K562 (cell line): ENCODE data around the gene VPS45. TPM values are rescaled to one million over a fixed set of nuclear protein-coding genes. Genes with fewer than 3 reads are reported as not detected.

ENCODE experiments used
- ATAC-seq: fragments of 200-7000 bp; cut with Tn5 transposase; 3 replicates; pipeline ENCODE4 v1.9.1; 2020; ENCODE audit warnings: moderate library complexity
- BruUV-seq: library from RNA; stranded (reverse); fragments of 400-500 nt; replicated peaks from 2 replicates; lab custom pipeline; 2021; lab: Mats Ljungman, UMichigan
- CTCF ChIA-PET: fragments of 300-600 bp; formaldehyde crosslinking; extraction: SDS; loops from one replicate; lab custom pipeline; 2021; ENCODE audit warnings: low intra/inter-chr PET ratio; lab: Yijun Ruan, JAX
- POLR2A ChIA-PET: fragments of 300-600, 350-650 bp; sonication (Branson Sonifier 250); formaldehyde crosslinking; extraction: SDS; loops from one replicate; lab custom pipeline; 2021; ENCODE audit warnings: antibody characterized with exemption, inconsistent platforms; lab: Yijun Ruan, JAX
- DNase-seq, 4 experiments: peaks; one replicate each; pipeline versions ENCODE4 v3.0.0 to v3.0.0-alpha.2; 2011 to 2018; ENCODE audit warnings: low spot score in 3 of 4, mixed read lengths in 3 of 4; ENCODE audit errors: extremely low read depth in 1 of 4
- FAIRE-seq: peaks from 2 replicates; lab custom pipeline; 2011; peaks lifted over from hg19 to GRCh38; lab: Jason Lieb, UNC
- H2AFZ ChIP-seq: 2 replicates; pipeline ENCODE4 v1.6.0; 2011; ENCODE audit warnings: low read depth, low read length, control low read depth, inconsistent platforms
- H3K27ac ChIP-seq: fragments of 200-600 bp; 3 replicates; pipeline ENCODE4 v1.8.0; 2011; ENCODE audit warnings: low read depth, mild to moderate bottlenecking, control low read depth, inconsistent platforms, low read length, moderate library complexity, mixed read lengths; ENCODE audit errors: extremely low read depth
- H3K27me3 ChIP-seq, 2 experiments: fragments of 300-600 bp in 1 of 2; 2 replicates in 1 of 2; 3 replicates in 1 of 2; pipeline versions ENCODE4 v1.6.0 to v1.8.0; 2011; ENCODE audit warnings: inconsistent platforms in 2 of 2, low read length in 2 of 2, mild to moderate bottlenecking in 1 of 2, mixed read lengths in 1 of 2, moderate library complexity in 1 of 2; ENCODE audit not compliant: control insufficient read depth in 2 of 2, insufficient read depth in 2 of 2
- H3K36me3 ChIP-seq: fragments of 300-600 bp; 3 replicates; pipeline ENCODE4 v1.8.0; 2011; ENCODE audit warnings: mild to moderate bottlenecking, low read length, inconsistent platforms; ENCODE audit not compliant: control insufficient read depth, insufficient read depth
- H3K4me1 ChIP-seq, 2 experiments: fragments of 200-600 bp in 1 of 2; replicated peaks in 1 of 2; 2 replicates in 1 of 2; 3 replicates in 1 of 2; pipeline versions ENCODE4 v1.5.1 to v1.8.0; 2011; ENCODE audit warnings: inconsistent platforms in 2 of 2, low read length in 2 of 2, mild to moderate bottlenecking in 1 of 2, mixed read lengths in 1 of 2, moderate library complexity in 1 of 2; ENCODE audit not compliant: control insufficient read depth in 2 of 2, insufficient read depth in 2 of 2
- H3K4me2 ChIP-seq: 2 replicates; pipeline ENCODE4 v1.6.1; 2011; ENCODE audit warnings: low read length, control low read depth, inconsistent platforms, mixed read lengths; ENCODE audit not compliant: insufficient read depth
- H3K4me3 ChIP-seq: fragments of 200-600 bp; sonication (generic), shearing (Covaris generic); 2 replicates; pipeline ENCODE4 v1.5.1; 2016; ENCODE audit warnings: control low read depth, inconsistent platforms
- H3K79me2 ChIP-seq: fragments of 200-600 bp; 3 replicates; pipeline ENCODE4 v1.8.0; 2011; ENCODE audit warnings: low read length, inconsistent platforms; ENCODE audit not compliant: control insufficient read depth, insufficient read depth
- H3K9ac ChIP-seq, 2 experiments: 2 replicates each; pipeline versions ENCODE4 v1.6.0 to v1.6.1; 2011; ENCODE audit warnings: low read depth in 2 of 2, low read length in 2 of 2, control low read depth in 1 of 2, inconsistent platforms in 1 of 2, mild to moderate bottlenecking in 1 of 2, mixed read lengths in 1 of 2; ENCODE audit not compliant: insufficient read depth in 1 of 2
- H3K9me1 ChIP-seq: one replicate; pipeline ENCODE4 v1.6.0; 2011; ENCODE audit warnings: inconsistent platforms, mild to moderate bottlenecking, low read length, moderate library complexity; ENCODE audit not compliant: control insufficient read depth, insufficient read depth
- H3K9me3 ChIP-seq: replicated peaks from 2 replicates; pipeline ENCODE4 v1.5.1; 2011; ENCODE audit warnings: low read depth, low read length, inconsistent platforms; ENCODE audit not compliant: control insufficient read depth, insufficient read depth
- H4K20me1 ChIP-seq: replicated peaks from 2 replicates; pipeline ENCODE4 v1.6.1; 2011; ENCODE audit warnings: low read length, inconsistent platforms, mixed read lengths; ENCODE audit not compliant: control insufficient read depth, insufficient read depth
- CLOCK ChIP-seq: fragments of 250-450 bp; sonication (Bioruptor Pico); IDR thresholded peaks from 2 replicates; pipeline ENCODE4 v1.4.0; 2020; ENCODE audit warnings: mild to moderate bottlenecking, moderate library complexity, borderline replicate concordance
- MEF2A ChIP-seq: IDR thresholded peaks from 2 replicates; pipeline ENCODE4 v1.6.1; 2011; ENCODE audit warnings: low read depth, mild to moderate bottlenecking, low read length, moderate library complexity; ENCODE audit not compliant: control insufficient read depth
- NR2C2 ChIP-seq, 2 experiments: fragments of 200-800 bp in 1 of 2; sonication (Bioruptor generic) in 1 of 2; sonication (generic) in 1 of 2; formaldehyde crosslinking in 1 of 2; IDR thresholded peaks; 2 replicates each; pipeline versions ENCODE4 v1.6.1 to v1.8.0; 2016 to 2022; ENCODE audit warnings: mild to moderate bottlenecking in 1 of 2, missing compliant biosample characterization in 1 of 2, missing genetic modification characterization in 1 of 2, missing genetic modification reagents in 1 of 2
- ZHX1 ChIP-seq: fragments of 150-350 bp; conservative IDR thresholded peaks from 2 replicates; pipeline ENCODE4 v1.6.1; 2014; ENCODE audit warnings: low read length
- ZNF407 ChIP-seq: fragments of 450-650 bp; IDR thresholded peaks from 2 replicates; pipeline ENCODE4 v1.6.1; 2016; ENCODE audit warnings: low read depth
- WGBS: fragments of 100-300 bp; shearing (Covaris generic); methylation state at CpG from one replicate; pipeline ENCODE4 v1.1.6; 2016; ENCODE audit warnings: low coverage, mixed read lengths; ENCODE audit not compliant: insufficient coverage; ENCODE audit errors: missing lambda C conversion rate; 5-methylcytosine and 5-hydroxymethylcytosine counted together
- in situ Hi-C: fragments of 300-500 bp; cut with MboI; formaldehyde crosslinking; loops from 4 replicates; pipeline ENCODE4 v1.15.0; 2018; ENCODE audit warnings: inconsistent platforms, mixed read lengths
- intact Hi-C: fragments of 100-400 bp; cut with micrococcal nuclease; formaldehyde crosslinking; loops from 2 replicates; pipeline ENCODE4 v1.14.2; 2022
- polyA plus RNA-seq, 8 experiments: library from polyadenylated mRNA; depleted of rRNA in 4 of 8; stranded (reverse) in 5 of 8; unstranded in 3 of 8; fragments of >200 nt; fragmentation: Nextera tagmentation in 2 of 8; fragmentation: Illumina TruSeq in 1 of 8; extraction: Ambion mirVana in 2 of 8; extraction: Trizol in 1 of 8; gene quantifications; 2 replicates each; pipeline versions ENCODE4 v1.2.1 to v1.2.3, GENCODE V29; 2011 to 2014; ENCODE audit warnings: inconsistent platforms in 1 of 8, missing spikeins in 1 of 8
- total RNA-seq, 7 experiments: library from RNA; depleted of rRNA in 6 of 7; stranded (reverse); fragments of >200 nt in 6 of 7; fragmentation: Illumina TruSeq in 2 of 7; extraction: Trizol in 2 of 7; gene quantifications; 2 replicates each; pipeline versions ENCODE4 v1.2.1 to v1.2.3, GENCODE V29; 2011 to 2021; ENCODE audit warnings: low replicate concordance in 1 of 7

Gene VPS45
- total and polyA plus RNA-seq, 9 of the 15 experiments (the other 6 are each of a cell fraction or from before 2014, with no cell fraction given): 17.9 to 48.2 (median 34.4) TPM

GRCh38 chr1:150020711-150021110, 46.9 kb upstream of the VPS45 start (continued):
- TF ChIP-seq ZNF407: no peak
- TF ChIP-seq, all 486 proteins: peak for 0

- FAIRE-seq: no peak
- no peaks in the 10 kb centered on the region for H3K27me3 ChIP-seq
- H3K4me2 ChIP-seq: no peak overlapping the region
- WGBS: 53% methylated on average over 5 of the region's 5 CpGs
- no peaks in the 10 kb centered on the region for H3K36me3 ChIP-seq
- intact Hi-C loops: no loop called here
- no peaks in the 10 kb centered on the region for H3K79me2 ChIP-seq
- in situ Hi-C loops: no loop called here
- POLR2A ChIA-PET: interaction anchor here (0.6 to 0.7 kb wide), 2 partner anchors 11 to 39 kb away, joined by 3 read pairs; partner anchors contain the start of gene OTUD7B
- no TSS peak for BruUV-seq
- no peaks in the 10 kb centered on the region for H4K20me1 ChIP-seq
- DNase-seq: no peak
- H3K9me1 ChIP-seq: no peaks in the 10 kb centered on the region
- H3K4me1 ChIP-seq: no peaks in the 10 kb centered on the region; a peak in 1 of 5 replicates
- CTCF ChIA-PET: no interaction called here
- no peak overlapping the region for H3K4me3 ChIP-seq
- H3K27ac ChIP-seq: no peak overlapping the region
- no peak overlapping the region for H2AFZ ChIP-seq
- no peak for ATAC-seq
- no peak overlapping the region for H3K9ac ChIP-seq
- no peaks in the 10 kb centered on the region for H3K9me3 ChIP-seq
- TF ChIP-seq ZHX1 (no peak), MEF2A (peak; percentile 82), NR2C2 (CRISPR knock-in tag; IDR thresholded peaks at IDR 0.05) (no peak), NR2C2 (tag; IDR thresholded peaks at IDR 0.05) (peak; percentile 50; the same call in 1 of the 2 replicates), CLOCK (no peak)
Observed at GRCh38 chr1:150021191-150021694, 46.3 kb upstream of the VPS45 start.
